Panc1 (cell line): ENCODE results near the gene SAMD4A. TPM values are rescaled to one million over a fixed set of nuclear protein-coding genes. Genes with fewer than 3 reads are reported as not detected.

Experiments used
- ATAC-seq: fragments of 200-7000 bp; cut with Tn5 transposase; 2 replicates; pipeline ENCODE4 v1.9.1; 2020; ENCODE audit warnings: mild to moderate bottlenecking, moderate library complexity
- BruUV-seq: library from RNA; stranded (reverse); fragments of 400-500 nt; replicated peaks from 2 replicates; lab custom pipeline; 2021; lab: Mats Ljungman, UMichigan
- CTCF ChIA-PET: fragments of 300-600 bp; sonication (Branson Sonifier 250); formaldehyde crosslinking; loops from one replicate; lab custom pipeline; 2022; ENCODE audit warnings: antibody characterized with exemption; lab: Charles Lee
- POLR2A ChIA-PET: fragments of 300-600 bp; sonication (Branson Sonifier 250); formaldehyde crosslinking; loops from one replicate; lab custom pipeline; 2022; ENCODE audit warnings: antibody characterized with exemption; lab: Charles Lee
- DNase-seq: peaks from one replicate; pipeline ENCODE4 v3.0.0-alpha.2; 2010; ENCODE audit warnings: low read depth, low spot score
- H3K27ac ChIP-seq: 2 replicates; pipeline ENCODE4 v1.5.1; 2011; ENCODE audit warnings: mild to moderate bottlenecking, low read length, inconsistent platforms
- H3K27me3 ChIP-seq: fragments of 200-500 bp; sonication (Bioruptor generic); 2 replicates; pipeline ENCODE4 v1.6.0; 2014; ENCODE audit warnings: low read length, inconsistent platforms; ENCODE audit not compliant: control insufficient read depth, insufficient read depth
- H3K36me3 ChIP-seq: fragments of 200-500 bp; sonication (Bioruptor generic); 2 replicates; pipeline ENCODE4 v1.5.1; 2014; ENCODE audit warnings: inconsistent platforms, mild to moderate bottlenecking, low read length, moderate library complexity; ENCODE audit not compliant: control insufficient read depth, insufficient read depth
- H3K4me1 ChIP-seq: 2 replicates; pipeline ENCODE4 v1.5.1; 2011; ENCODE audit warnings: inconsistent platforms, mild to moderate bottlenecking, low read length, moderate library complexity; ENCODE audit not compliant: control insufficient read depth, insufficient read depth
- H3K4me3 ChIP-seq, 2 experiments: 2 replicates each; pipeline ENCODE4 v1.5.1; 2011 to 2012; ENCODE audit warnings: low read depth in 2 of 2, low read length in 2 of 2, mild to moderate bottlenecking in 2 of 2, inconsistent platforms in 1 of 2, moderate library complexity in 1 of 2
- H3K9me3 ChIP-seq: fragments of 200-500 bp; sonication (Bioruptor generic); 2 replicates; pipeline ENCODE4 v1.5.1; 2014; ENCODE audit warnings: low read depth, mild to moderate bottlenecking, inconsistent platforms, low read length, moderate library complexity; ENCODE audit not compliant: control insufficient read depth, insufficient read depth
- CTCF ChIP-seq: fragments of 450-650 bp; IDR thresholded peaks from 2 replicates; pipeline ENCODE4 v1.5.1; 2017; ENCODE audit warnings: mild to moderate bottlenecking
- POLR2AphosphoS5 ChIP-seq: IDR thresholded peaks from 2 replicates; pipeline ENCODE4 v1.6.1; 2012; ENCODE audit warnings: mild to moderate bottlenecking, low read depth, low read length, moderate library complexity
- REST ChIP-seq, 2 experiments: IDR thresholded peaks; 2 replicates each; pipeline ENCODE4 v1.6.1; 2011 to 2012; ENCODE audit warnings: low read depth in 2 of 2, control low read depth in 1 of 2, low read length in 1 of 2, mild to moderate bottlenecking in 1 of 2, moderate library complexity in 1 of 2; ENCODE audit not compliant: insufficient read depth in 1 of 2
- SIN3A ChIP-seq: IDR thresholded peaks from 2 replicates; pipeline ENCODE4 v1.6.1; 2012; ENCODE audit warnings: low read depth, mild to moderate bottlenecking, low read length, moderate library complexity, borderline replicate concordance; ENCODE audit not compliant: insufficient read depth
- TCF7L2 ChIP-seq: IDR thresholded peaks from 2 replicates; pipeline ENCODE4 v1.6.1; 2011; ENCODE audit warnings: mild to moderate bottlenecking, low read depth, low read length, inconsistent platforms
- in situ Hi-C: cut with HindIII; loops from 2 replicates; pipeline ENCODE4 v1.10.0; 2016; ENCODE audit warnings: low sequenced_read_pairs, low pct_unique_long_range_greater_than_20kb
- intact Hi-C: fragments of 100-400 bp; cut with micrococcal nuclease; formaldehyde crosslinking; loops from one replicate; pipeline ENCODE4 v1.10.0; 2022; ENCODE audit not compliant: unreplicated experiment
- total RNA-seq: library from RNA; stranded (reverse); gene quantifications from one replicate; pipeline ENCODE4 v1.2.1, GENCODE V29; 2021; ENCODE audit not compliant: unreplicated experiment

The SAMD4A gene
- total RNA-seq, 1 experiment from 2014 or later: 15.2 TPM

- no TSS peak for BruUV-seq
- Histone ChIP-seq H3K9me3 (no peaks in the 10 kb centered on the region; the same call in 1 of the 2 replicates), H3K4me1 (peaks cover 16% of the 10 kb centered on the region), H3K36me3 (no peaks in the 10 kb centered on the region), H3K4me3 (peak overlapping the region in 1 of 2 experiments; percentile 23; a peak in 2 of 4 replicates), H3K27ac (peak overlapping the region; percentile 48), H3K27me3 (no peaks in the 10 kb centered on the region)
- TF ChIP-seq POLR2AphosphoS5 (no peak), REST (IDR thresholded peaks at IDR 0.05; ENCODE audit: insufficient read depth in 1 of 2, low read depth in 2 of 2, low read length in 1 of 2) (no peak), SIN3A (no peak), CTCF (no peak), TCF7L2 (no peak)
- POLR2A ChIA-PET: no interaction called here
- intact Hi-C loops (no loop called here), in situ Hi-C loops (no loop called here)
- CTCF ChIA-PET: no interaction called here
- DNase-seq (no peak), ATAC-seq (no peak)
Measured at GRCh38 chr14:54570047-54570446, 3.1 kb downstream of the SAMD4A start.

GRCh38 chr14:54570631-54571415 is 3.9 kb downstream of the SAMD4A start:
- intact Hi-C loops: no loop called here
- BruUV-seq: no TSS peak
- Histone ChIP-seq H3K4me1 (peaks cover 16% of the 10 kb centered on the region), H3K9me3 (no peaks in the 10 kb centered on the region; the same call in 1 of the 2 replicates), H3K36me3 (no peaks in the 10 kb centered on the region), H3K4me3 (no peak overlapping the region), H3K27me3 (no peaks in the 10 kb centered on the region), H3K27ac (peak overlapping the region; percentile 48; the same call in 1 of the 2 replicates)
- DNase-seq (no peak), ATAC-seq (no peak)
- TF ChIP-seq TCF7L2: no peak
- TF ChIP-seq REST (IDR thresholded peaks at IDR 0.05; ENCODE audit: insufficient read depth in 1 of 2, low read depth in 2 of 2, low read length in 1 of 2): no peak
- in situ Hi-C loops: no loop called here
- ChIA-PET CTCF (no interaction called here), POLR2A (no interaction called here)
